HepG2 (cell line): ENCODE results near the gene SNX21. TPM values are rescaled to one million over a fixed set of nuclear protein-coding genes. Genes with fewer than 3 reads are reported as not detected.

Experiments used
- CENPT ChIP-seq: sonication (generic); formaldehyde crosslinking; IDR thresholded peaks from 2 replicates; pipeline ENCODE4 v1.8.0; 2022; ENCODE audit warnings: low read depth, mild to moderate bottlenecking, moderate library complexity, missing genetic modification reagents
- CHCHD3 ChIP-seq: sonication (generic); formaldehyde crosslinking; IDR thresholded peaks from 2 replicates; pipeline ENCODE4 v1.8.0; 2022; ENCODE audit warnings: mild to moderate bottlenecking, missing genetic modification reagents, moderate library complexity
- ERF ChIP-seq: IDR thresholded peaks from 2 replicates; pipeline ENCODE4 v1.6.1; 2018; ENCODE audit warnings: missing biosample characterization, missing genetic modification reagents
- MED8 ChIP-seq: sonication (generic); formaldehyde crosslinking; IDR thresholded peaks from 2 replicates; pipeline ENCODE4 v1.8.1; 2023; ENCODE audit warnings: mild to moderate bottlenecking, missing genetic modification reagents; ENCODE audit not compliant: insufficient replicate concordance
- MXI1 ChIP-seq: IDR thresholded peaks from 3 replicates; pipeline ENCODE4 v1.6.1; 2012; ENCODE audit warnings: low read depth, low read length, inconsistent platforms, borderline replicate concordance
- NFRKB ChIP-seq: fragments of 450-650 bp; IDR thresholded peaks from 2 replicates; pipeline ENCODE4 v1.6.1; 2017
- NPAS2 ChIP-seq: sonication (generic); formaldehyde crosslinking; IDR thresholded peaks from 2 replicates; pipeline ENCODE4 v1.8.0; 2022; ENCODE audit warnings: mild to moderate bottlenecking, missing genetic modification reagents, borderline replicate concordance
- ONECUT2 ChIP-seq: sonication (generic); formaldehyde crosslinking; IDR thresholded peaks from 2 replicates; pipeline ENCODE4 v1.4.0; 2020; ENCODE audit warnings: missing genetic modification reagents
- PAWR ChIP-seq: sonication (generic); formaldehyde crosslinking; IDR thresholded peaks from 2 replicates; pipeline ENCODE4 v1.4.0; 2020; ENCODE audit warnings: missing genetic modification reagents, mild to moderate bottlenecking, borderline replicate concordance
- SETDB1 ChIP-seq: sonication (generic); formaldehyde crosslinking; IDR thresholded peaks from 2 replicates; pipeline ENCODE4 v1.5.1; 2020; ENCODE audit warnings: missing genetic modification reagents, mild to moderate bottlenecking, borderline replicate concordance
- SMARCE1 ChIP-seq: fragments of 450-650 bp; IDR thresholded peaks from 2 replicates; pipeline ENCODE4 v1.6.1; 2017; ENCODE audit warnings: borderline replicate concordance
- SP4 ChIP-seq: sonication (generic); formaldehyde crosslinking; IDR thresholded peaks from 2 replicates; pipeline ENCODE4 v1.8.1; 2023; ENCODE audit warnings: mild to moderate bottlenecking, missing genetic modification reagents
- TBX2 ChIP-seq: sonication (generic); formaldehyde crosslinking; IDR thresholded peaks from 2 replicates; pipeline ENCODE4 v1.5.0; 2020; ENCODE audit warnings: missing genetic modification reagents, mild to moderate bottlenecking, borderline replicate concordance
- TEAD3 ChIP-seq: optimal IDR thresholded peaks from 2 replicates; pipeline ENCODE3; 2016; ENCODE audit warnings: borderline replicate concordance
- ZNF703 ChIP-seq: sonication (generic); formaldehyde crosslinking; IDR thresholded peaks from 2 replicates; pipeline ENCODE4 v1.5.1; 2020; ENCODE audit warnings: missing genetic modification reagents, mild to moderate bottlenecking, moderate library complexity, borderline replicate concordance
- ZNF737 ChIP-seq: sonication (generic); formaldehyde crosslinking; IDR thresholded peaks from 2 replicates; pipeline ENCODE4 v1.5.0; 2020; ENCODE audit warnings: missing genetic modification reagents, mild to moderate bottlenecking, borderline replicate concordance
- ZSCAN20 ChIP-seq: sonication (generic); formaldehyde crosslinking; IDR thresholded peaks from 2 replicates; pipeline ENCODE4 v1.4.0; 2020; ENCODE audit warnings: missing genetic modification reagents, mild to moderate bottlenecking, borderline replicate concordance
- polyA plus RNA-seq, 8 experiments: library from polyadenylated mRNA; depleted of rRNA in 3 of 8; stranded (reverse) in 7 of 8; unstranded in 1 of 8; fragments of >200 nt; fragmentation: Illumina TruSeq in 4 of 8; extraction: Trizol in 4 of 8; gene quantifications; 2 replicates each; pipeline versions ENCODE4 v1.2.1 to v1.2.3, GENCODE V29; 2011 to 2016; ENCODE audit warnings: low read depth in 4 of 8, missing spikeins in 1 of 8, mixed read lengths in 1 of 8; ENCODE audit not compliant: insufficient read depth in 1 of 8
- total RNA-seq, 5 experiments: library from RNA; depleted of rRNA; stranded (reverse); fragments of >200 nt; fragmentation: Illumina TruSeq; extraction: Trizol; gene quantifications; 2 replicates each; pipeline ENCODE4 v1.2.3, GENCODE V29; 2016; ENCODE audit warnings: low read depth in 1 of 5
- TF ChIP-seq, protein P1 (sequence below): fragments of 450-650 bp; IDR thresholded peaks from 2 replicates; pipeline ENCODE4 v1.6.1; 2017; ENCODE audit warnings: mild to moderate bottlenecking
- TF ChIP-seq, protein P2 (sequence below): sonication (generic); formaldehyde crosslinking; IDR thresholded peaks from 2 replicates; pipeline ENCODE4 v1.5.0; 2020; ENCODE audit warnings: missing genetic modification reagents
- TF ChIP-seq, protein P3 (sequence below): sonication (generic); formaldehyde crosslinking; IDR thresholded peaks from 2 replicates; pipeline ENCODE4 v1.8.0; 2022; ENCODE audit warnings: low read depth, missing genetic modification reagents
- TF ChIP-seq, protein P4 (sequence below): sonication (generic); formaldehyde crosslinking; IDR thresholded peaks from 2 replicates; pipeline ENCODE4 v1.5.1; 2020; ENCODE audit warnings: mild to moderate bottlenecking, missing genetic modification reagents

The SNX21 gene
- total and polyA plus RNA-seq, 2 of the 13 experiments (the other 11 are each of a cell fraction or from before 2014, with no cell fraction given) = 7.7 to 12.8 TPM

DNA sequence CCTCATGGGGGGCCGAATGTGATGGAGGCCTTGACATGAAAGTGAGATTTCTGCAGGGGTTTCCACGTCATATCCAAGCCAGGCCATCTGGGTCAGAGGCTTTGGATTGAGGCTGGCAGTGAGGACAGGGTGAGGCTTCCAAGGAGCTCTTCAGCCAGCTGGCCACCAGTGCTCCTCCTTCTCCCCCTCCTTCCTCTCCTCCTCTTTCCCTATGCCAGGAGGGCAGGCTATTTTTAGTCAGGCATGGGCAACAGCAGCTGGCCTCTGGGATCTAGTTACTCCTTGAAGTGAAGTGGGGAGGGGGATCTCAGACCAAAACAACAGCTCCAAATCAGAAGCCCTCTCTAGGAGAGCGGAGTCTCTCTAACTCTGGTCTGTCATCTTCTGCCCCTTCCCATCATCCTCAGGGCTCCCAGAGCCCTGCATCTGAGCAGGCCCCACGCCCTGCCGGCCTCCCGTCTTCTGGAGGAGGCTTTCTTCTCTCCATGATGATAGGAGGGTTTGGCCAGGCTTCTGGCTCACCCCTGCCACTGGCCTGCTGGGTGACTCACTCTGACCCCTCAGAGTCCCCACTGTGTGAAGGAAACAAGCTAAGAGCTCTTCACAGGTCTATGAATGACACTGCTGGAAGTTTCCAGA, 7.1 kb upstream of the SNX21 start (continued):
- TF ChIP-seq, protein P1, sequence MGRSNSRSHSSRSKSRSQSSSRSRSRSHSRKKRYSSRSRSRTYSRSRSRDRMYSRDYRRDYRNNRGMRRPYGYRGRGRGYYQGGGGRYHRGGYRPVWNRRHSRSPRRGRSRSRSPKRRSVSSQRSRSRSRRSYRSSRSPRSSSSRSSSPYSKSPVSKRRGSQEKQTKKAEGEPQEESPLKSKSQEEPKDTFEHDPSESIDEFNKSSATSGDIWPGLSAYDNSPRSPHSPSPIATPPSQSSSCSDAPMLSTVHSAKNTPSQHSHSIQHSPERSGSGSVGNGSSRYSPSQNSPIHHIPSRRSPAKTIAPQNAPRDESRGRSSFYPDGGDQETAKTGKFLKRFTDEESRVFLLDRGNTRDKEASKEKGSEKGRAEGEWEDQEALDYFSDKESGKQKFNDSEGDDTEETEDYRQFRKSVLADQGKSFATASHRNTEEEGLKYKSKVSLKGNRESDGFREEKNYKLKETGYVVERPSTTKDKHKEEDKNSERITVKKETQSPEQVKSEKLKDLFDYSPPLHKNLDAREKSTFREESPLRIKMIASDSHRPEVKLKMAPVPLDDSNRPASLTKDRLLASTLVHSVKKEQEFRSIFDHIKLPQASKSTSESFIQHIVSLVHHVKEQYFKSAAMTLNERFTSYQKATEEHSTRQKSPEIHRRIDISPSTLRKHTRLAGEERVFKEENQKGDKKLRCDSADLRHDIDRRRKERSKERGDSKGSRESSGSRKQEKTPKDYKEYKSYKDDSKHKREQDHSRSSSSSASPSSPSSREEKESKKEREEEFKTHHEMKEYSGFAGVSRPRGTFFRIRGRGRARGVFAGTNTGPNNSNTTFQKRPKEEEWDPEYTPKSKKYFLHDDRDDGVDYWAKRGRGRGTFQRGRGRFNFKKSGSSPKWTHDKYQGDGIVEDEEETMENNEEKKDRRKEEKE = no peak
- TF ChIP-seq SETDB1 = no peak
- TF ChIP-seq MED8 (CRISPR knock-in tag) = no peak
- TF ChIP-seq SMARCE1 = no peak
- TF ChIP-seq ZNF737 (CRISPR knock-in tag) = no peak
- TF ChIP-seq ONECUT2 (CRISPR knock-in tag) = no peak
- TF ChIP-seq NPAS2 (CRISPR knock-in tag) = no peak
- TF ChIP-seq MXI1 = no peak
- no peak for TF ChIP-seq TEAD3 (CRISPR knock-in tag)
- no peak for TF ChIP-seq ZNF703 (CRISPR knock-in tag)
- TF ChIP-seq NFRKB = no peak
- TF ChIP-seq CENPT = no peak
- TF ChIP-seq ERF = no peak; the same call in 1 of the 2 replicates
- TF ChIP-seq CHCHD3 = no peak
- TF ChIP-seq, protein P2, sequence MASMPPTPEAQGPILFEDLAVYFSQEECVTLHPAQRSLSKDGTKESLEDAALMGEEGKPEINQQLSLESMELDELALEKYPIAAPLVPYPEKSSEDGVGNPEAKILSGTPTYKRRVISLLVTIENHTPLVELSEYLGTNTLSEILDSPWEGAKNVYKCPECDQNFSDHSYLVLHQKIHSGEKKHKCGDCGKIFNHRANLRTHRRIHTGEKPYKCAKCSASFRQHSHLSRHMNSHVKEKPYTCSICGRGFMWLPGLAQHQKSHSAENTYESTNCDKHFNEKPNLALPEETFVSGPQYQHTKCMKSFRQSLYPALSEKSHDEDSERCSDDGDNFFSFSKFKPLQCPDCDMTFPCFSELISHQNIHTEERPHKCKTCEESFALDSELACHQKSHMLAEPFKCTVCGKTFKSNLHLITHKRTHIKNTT (CRISPR knock-in tag) = no peak
- TF ChIP-seq SP4 (CRISPR knock-in tag) = no peak
- TF ChIP-seq, protein P3, sequence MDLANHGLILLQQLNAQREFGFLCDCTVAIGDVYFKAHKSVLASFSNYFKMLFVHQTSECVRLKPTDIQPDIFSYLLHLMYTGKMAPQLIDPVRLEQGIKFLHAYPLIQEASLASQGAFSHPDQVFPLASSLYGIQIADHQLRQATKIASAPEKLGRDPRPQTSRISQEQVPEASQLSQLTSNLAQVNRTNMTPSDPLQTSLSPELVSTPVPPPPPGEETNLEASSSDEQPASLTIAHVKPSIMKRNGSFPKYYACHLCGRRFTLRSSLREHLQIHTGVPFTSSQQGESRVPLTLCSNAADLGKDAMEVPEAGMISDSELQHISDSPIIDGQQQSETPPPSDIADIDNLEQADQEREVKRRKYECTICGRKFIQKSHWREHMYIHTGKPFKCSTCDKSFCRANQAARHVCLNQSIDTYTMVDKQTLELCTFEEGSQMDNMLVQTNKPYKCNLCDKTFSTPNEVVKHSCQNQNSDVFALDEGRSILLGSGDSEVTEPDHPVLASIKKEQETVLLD (CRISPR knock-in tag) = no peak
- TF ChIP-seq PAWR (CRISPR knock-in tag) = no peak
- no peak for TF ChIP-seq TBX2 (CRISPR knock-in tag)
- TF ChIP-seq, protein P4, sequence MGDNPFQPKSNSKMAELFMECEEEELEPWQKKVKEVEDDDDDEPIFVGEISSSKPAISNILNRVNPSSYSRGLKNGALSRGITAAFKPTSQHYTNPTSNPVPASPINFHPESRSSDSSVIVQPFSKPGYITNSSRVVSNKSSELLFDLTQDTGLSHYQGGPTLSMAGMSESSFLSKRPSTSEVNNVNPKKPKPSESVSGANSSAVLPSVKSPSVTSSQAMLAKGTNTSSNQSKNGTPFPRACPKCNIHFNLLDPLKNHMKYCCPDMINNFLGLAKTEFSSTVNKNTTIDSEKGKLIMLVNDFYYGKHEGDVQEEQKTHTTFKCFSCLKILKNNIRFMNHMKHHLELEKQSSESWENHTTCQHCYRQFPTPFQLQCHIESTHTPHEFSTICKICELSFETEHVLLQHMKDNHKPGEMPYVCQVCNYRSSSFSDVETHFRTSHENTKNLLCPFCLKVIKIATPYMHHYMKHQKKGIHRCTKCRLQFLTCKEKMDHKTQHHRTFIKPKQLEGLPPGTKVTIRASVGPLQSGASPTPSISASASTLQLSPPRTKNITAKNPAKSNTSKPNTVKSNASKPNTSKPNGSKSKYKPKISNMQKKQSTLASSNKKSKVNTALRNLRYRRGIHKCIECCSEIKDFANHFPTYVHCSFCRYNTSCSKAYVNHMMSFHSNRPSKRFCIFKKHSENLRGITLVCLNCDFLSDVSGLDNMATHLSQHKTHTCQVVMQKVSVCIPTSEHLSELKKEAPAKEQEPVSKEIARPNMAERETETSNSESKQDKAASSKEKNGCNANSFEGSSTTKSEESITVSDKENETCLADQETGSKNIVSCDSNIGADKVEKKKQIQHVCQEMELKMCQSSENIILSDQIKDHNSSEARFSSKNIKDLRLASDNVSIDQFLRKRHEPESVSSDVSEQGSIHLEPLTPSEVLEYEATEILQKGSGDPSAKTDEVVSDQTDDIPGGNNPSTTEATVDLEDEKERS (CRISPR knock-in tag) = no peak
- TF ChIP-seq ZSCAN20 (CRISPR knock-in tag) = no peak
